HCT116 (cell line): ENCODE measurements around the gene SLC2A9. TPM values are rescaled to one million over a fixed set of nuclear protein-coding genes. Genes with fewer than 3 reads are reported as not detected.

ENCODE experiments used
- ATAC-seq: fragments of 200-7000 bp; cut with Tn5 transposase; 2 replicates; pipeline ENCODE4 v1.9.1; 2020; ENCODE audit warnings: mild to moderate bottlenecking, moderate library complexity
- BruUV-seq: library from RNA; stranded (reverse); fragments of 400-500 nt; replicated peaks from 2 replicates; lab custom pipeline; 2021; lab: Mats Ljungman, UMichigan
- CTCF ChIA-PET: fragments of 300-600 bp; sonication (Branson Sonifier 250); formaldehyde crosslinking; loops from one replicate; lab custom pipeline; 2021; ENCODE audit warnings: antibody characterized with exemption; lab: Charles Lee
- POLR2A ChIA-PET: fragments of 300-600, 350-600 bp; sonication (Branson Sonifier 250); formaldehyde crosslinking; loops from one replicate; lab custom pipeline; 2021; ENCODE audit warnings: antibody characterized with exemption; lab: Charles Lee
- RAD21 ChIA-PET, 2 experiments: fragments of 300-600 bp; sonication (Branson Sonifier 250); formaldehyde crosslinking; loops; one replicate each; lab custom pipeline; 2023; ENCODE audit warnings: low total read pairs in 2 of 2; ENCODE audit not compliant: uncharacterized antibody in 2 of 2, unreplicated experiment in 2 of 2, low non-redundant PET in 1 of 2; lab: Charles Lee
- DNase-seq: peaks from one replicate; pipeline ENCODE4 v3.0.0-alpha.2; 2010; ENCODE audit warnings: low read depth, low spot score
- H2AFZ ChIP-seq: fragments of 200-600 bp; shearing (Covaris generic), sonication (generic); 2 replicates; pipeline ENCODE4 v1.6.1; 2017; ENCODE audit warnings: low read depth, mixed run types, mixed read lengths, antibody characterized with exemption, low read length; ENCODE audit not compliant: poor library complexity, severe bottlenecking
- H3K27ac ChIP-seq: 2 replicates; pipeline ENCODE4 v1.5.1; 2012; ENCODE audit warnings: low read depth, low read length
- H3K27me3 ChIP-seq: fragments of 200-600 bp; sonication (generic); 2 replicates; pipeline ENCODE4 v1.6.1; 2016; ENCODE audit warnings: mixed run types, low read length, mixed read lengths; ENCODE audit not compliant: insufficient read depth
- H3K36me3 ChIP-seq, 2 experiments: fragments of 200-500 bp in 1 of 2; fragments of 200-600 bp in 1 of 2; sonication (Bioruptor generic) in 1 of 2; sonication (generic) in 1 of 2; 2 replicates each; pipeline versions ENCODE4 v1.5.1 to v1.6.1; 2014 to 2016; ENCODE audit warnings: low read length in 2 of 2, inconsistent platforms in 1 of 2, mixed read lengths in 1 of 2, mixed run types in 1 of 2; ENCODE audit not compliant: insufficient read depth in 2 of 2, control insufficient read depth in 1 of 2
- H3K4me1 ChIP-seq, 2 experiments: fragments of 200-600 bp in 1 of 2; sonication (generic) in 1 of 2; 2 replicates each; pipeline versions ENCODE4 v1.5.1 to v1.6.1; 2012 to 2017; ENCODE audit warnings: low read length in 2 of 2, inconsistent platforms in 1 of 2, mild to moderate bottlenecking in 1 of 2, mixed read lengths in 1 of 2, mixed run types in 1 of 2, moderate library complexity in 1 of 2; ENCODE audit not compliant: insufficient read depth in 2 of 2, control insufficient read depth in 1 of 2
- H3K4me2 ChIP-seq: fragments of 200-600 bp; sonication (generic); 2 replicates; pipeline ENCODE4 v1.6.1; 2017; ENCODE audit warnings: mixed run types, low read length, mixed read lengths
- H3K4me3 ChIP-seq, 2 experiments: fragments of 200-600 bp in 1 of 2; sonication (generic) in 1 of 2; replicated peaks in 1 of 2; 2 replicates each; pipeline ENCODE4 v1.5.1; 2011 to 2016; ENCODE audit warnings: low read length in 2 of 2, control low read depth in 1 of 2, low read depth in 1 of 2, mild to moderate bottlenecking in 1 of 2, mixed read lengths in 1 of 2, mixed run types in 1 of 2
- H3K79me2 ChIP-seq: fragments of 200-600 bp; sonication (generic); 2 replicates; pipeline ENCODE4 v1.6.1; 2017; ENCODE audit warnings: mild to moderate bottlenecking, mixed run types, low read length, moderate library complexity, mixed read lengths; ENCODE audit not compliant: insufficient read depth
- H3K9ac ChIP-seq: fragments of 200-600 bp; sonication (generic); 2 replicates; pipeline ENCODE4 v1.6.1; 2016; ENCODE audit warnings: low read length, mixed read lengths
- H3K9me2 ChIP-seq: fragments of 200-600 bp; sonication (generic), shearing (Covaris generic); 2 replicates; pipeline ENCODE4 v1.6.1; 2017; ENCODE audit warnings: mixed run types, mild to moderate bottlenecking, moderate library complexity; ENCODE audit not compliant: insufficient read depth
- H3K9me3 ChIP-seq, 2 experiments: fragments of 200-500 bp in 1 of 2; fragments of 200-600 bp in 1 of 2; sonication (Bioruptor generic) in 1 of 2; sonication (generic) in 1 of 2; 2 replicates each; pipeline ENCODE4 v1.6.1; 2014 to 2017; ENCODE audit warnings: low read length in 2 of 2, mixed read lengths in 2 of 2, inconsistent platforms in 1 of 2, low read depth in 1 of 2, mild to moderate bottlenecking in 1 of 2, mixed run types in 1 of 2, moderate library complexity in 1 of 2; ENCODE audit not compliant: control insufficient read depth in 1 of 2, insufficient read depth in 1 of 2
- H4K20me1 ChIP-seq: fragments of 200-600 bp; sonication (generic), shearing (Covaris generic); 2 replicates; pipeline ENCODE4 v1.6.1; 2017; ENCODE audit warnings: mixed run types, mild to moderate bottlenecking, moderate library complexity; ENCODE audit not compliant: insufficient read depth
- CEBPB ChIP-seq: IDR thresholded peaks from 2 replicates; pipeline ENCODE4 v1.6.1; 2012; ENCODE audit warnings: low read depth
- ELF1 ChIP-seq: IDR thresholded peaks from 2 replicates; pipeline ENCODE4 v1.6.1; 2012; ENCODE audit warnings: low read depth, borderline replicate concordance
- EZH2phosphoT487 ChIP-seq: fragments of 200-600 bp; IDR thresholded peaks from 2 replicates; pipeline ENCODE4 v1.6.1; 2018; ENCODE audit warnings: antibody characterized with exemption, borderline replicate concordance
- FOSL1 ChIP-seq: IDR thresholded peaks from 2 replicates; pipeline ENCODE4 v1.6.1; 2012; ENCODE audit warnings: low read depth
- POLR2AphosphoS5 ChIP-seq: IDR thresholded peaks from 2 replicates; pipeline ENCODE4 v1.6.1; 2011; ENCODE audit warnings: mild to moderate bottlenecking, low read depth, low read length, moderate library complexity
- RAD21 ChIP-seq: IDR thresholded peaks from 2 replicates; pipeline ENCODE4 v1.6.1; 2012; ENCODE audit warnings: low read depth, mild to moderate bottlenecking
- SIN3A ChIP-seq: IDR thresholded peaks from 2 replicates; pipeline ENCODE4 v1.6.1; 2012; ENCODE audit warnings: low read depth
- SP1 ChIP-seq: IDR thresholded peaks from 2 replicates; pipeline ENCODE4 v1.6.1; 2012; ENCODE audit warnings: low read depth
- SRF ChIP-seq: IDR thresholded peaks from 2 replicates; pipeline ENCODE4 v1.6.1; 2012; ENCODE audit warnings: low read depth
- TCF7L2 ChIP-seq: IDR thresholded peaks from 2 replicates; pipeline ENCODE4 v1.7.0; 2011; ENCODE audit warnings: borderline replicate concordance, inconsistent platforms; ENCODE audit not compliant: insufficient read depth, insufficient read length; ENCODE audit errors: extremely low read depth
- ZFX ChIP-seq: fragments of 450-650 bp; IDR thresholded peaks from 2 replicates; pipeline ENCODE4 v1.6.1; 2017
- ZNF274 ChIP-seq: fragments of 200-500 bp; sonication (Bioruptor generic); IDR thresholded peaks from 2 replicates; pipeline ENCODE4 v1.6.1; 2014; ENCODE audit warnings: mild to moderate bottlenecking, low read depth, low read length, inconsistent platforms
- intact Hi-C: fragments of 100-400 bp; cut with micrococcal nuclease; formaldehyde crosslinking; loops from 2 replicates; pipeline ENCODE4 v1.10.0; 2022
- total RNA-seq: library from RNA; stranded (reverse); gene quantifications from one replicate; pipeline ENCODE4 v1.2.1, GENCODE V29; 2021; ENCODE audit not compliant: unreplicated experiment
- TF ChIP-seq, protein P1 (sequence below), 3 experiments: fragments of 200-600 bp in 1 of 3; sonication (generic) in 1 of 3; IDR thresholded peaks in 2 of 3; conservative IDR thresholded peaks in 1 of 3; 2 replicates each; pipeline ENCODE4 v1.5.1; 2012 to 2017; ENCODE audit warnings: low read depth in 2 of 3, low read length in 2 of 3, antibody characterized with exemption in 1 of 3, borderline replicate concordance in 1 of 3, control low read depth in 1 of 3, mild to moderate bottlenecking in 1 of 3, mixed read lengths in 1 of 3, mixed run types in 1 of 3, moderate library complexity in 1 of 3; ENCODE audit not compliant: insufficient read depth in 1 of 3
- TF ChIP-seq, protein P2 (sequence below): IDR thresholded peaks from 2 replicates; pipeline ENCODE4 v1.6.1; 2012
- TF ChIP-seq, protein P3 (sequence below): IDR thresholded peaks from 2 replicates; pipeline ENCODE4 v1.6.1; 2011; ENCODE audit warnings: mild to moderate bottlenecking, low read length, moderate library complexity; ENCODE audit not compliant: insufficient replicate concordance; ENCODE audit errors: extremely low read depth

Gene SLC2A9
- total RNA-seq, 1 experiment from 2014 or later, result 2.2 TPM

DNA sequence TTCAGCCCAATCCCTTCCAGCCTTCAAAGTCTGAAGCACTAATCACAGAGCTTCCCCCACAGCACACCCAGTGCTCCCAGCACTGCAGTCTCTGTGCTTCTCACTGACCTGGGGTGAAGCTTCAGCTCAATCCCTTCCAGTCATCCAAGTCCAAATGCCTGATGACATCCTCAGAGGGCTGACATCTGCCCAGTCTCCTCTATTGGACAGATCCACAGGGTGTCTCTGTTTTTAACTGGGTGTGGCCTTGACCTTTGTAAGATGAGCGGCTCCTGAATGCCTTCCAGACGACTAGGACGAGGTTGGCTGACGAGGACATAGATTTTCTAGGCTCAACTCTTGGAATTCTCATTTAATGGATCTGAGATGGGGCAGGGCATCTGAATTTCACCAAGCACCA is 7.6 kb upstream of the SLC2A9 start:
- no TSS peak for BruUV-seq
- ATAC-seq, result peak; percentile 72
- no peaks in the 10 kb centered on the region for H3K79me2 ChIP-seq
- H3K4me1 ChIP-seq, result peaks cover 12 to 29% of the 10 kb centered on the region in 2 experiments
- CTCF ChIA-PET, result no interaction called here
- no peak overlapping the region for H3K9ac ChIP-seq
- intact Hi-C loops, result no loop called here
- TF ChIP-seq ZFX (no peak), SP1 (no peak), ELF1 (no peak), ZNF274 (no peak), POLR2AphosphoS5 (no peak), TCF7L2 (no peak), CEBPB (no peak), SIN3A (no peak), SRF (no peak), FOSL1 (no peak), RAD21 (no peak), EZH2phosphoT487 (no peak)
- TF ChIP-seq, protein P1, sequence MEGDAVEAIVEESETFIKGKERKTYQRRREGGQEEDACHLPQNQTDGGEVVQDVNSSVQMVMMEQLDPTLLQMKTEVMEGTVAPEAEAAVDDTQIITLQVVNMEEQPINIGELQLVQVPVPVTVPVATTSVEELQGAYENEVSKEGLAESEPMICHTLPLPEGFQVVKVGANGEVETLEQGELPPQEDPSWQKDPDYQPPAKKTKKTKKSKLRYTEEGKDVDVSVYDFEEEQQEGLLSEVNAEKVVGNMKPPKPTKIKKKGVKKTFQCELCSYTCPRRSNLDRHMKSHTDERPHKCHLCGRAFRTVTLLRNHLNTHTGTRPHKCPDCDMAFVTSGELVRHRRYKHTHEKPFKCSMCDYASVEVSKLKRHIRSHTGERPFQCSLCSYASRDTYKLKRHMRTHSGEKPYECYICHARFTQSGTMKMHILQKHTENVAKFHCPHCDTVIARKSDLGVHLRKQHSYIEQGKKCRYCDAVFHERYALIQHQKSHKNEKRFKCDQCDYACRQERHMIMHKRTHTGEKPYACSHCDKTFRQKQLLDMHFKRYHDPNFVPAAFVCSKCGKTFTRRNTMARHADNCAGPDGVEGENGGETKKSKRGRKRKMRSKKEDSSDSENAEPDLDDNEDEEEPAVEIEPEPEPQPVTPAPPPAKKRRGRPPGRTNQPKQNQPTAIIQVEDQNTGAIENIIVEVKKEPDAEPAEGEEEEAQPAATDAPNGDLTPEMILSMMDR (IDR thresholded peaks at IDR 0.05 in 2 of 3, conservative IDR thresholded peaks at IDR 0.05 in 1 of 3; ENCODE audit: borderline replicate concordance in 1 of 3, insufficient read depth in 1 of 3, low read depth in 2 of 3, low read length in 2 of 3), result no peak
- TF ChIP-seq, protein P2, sequence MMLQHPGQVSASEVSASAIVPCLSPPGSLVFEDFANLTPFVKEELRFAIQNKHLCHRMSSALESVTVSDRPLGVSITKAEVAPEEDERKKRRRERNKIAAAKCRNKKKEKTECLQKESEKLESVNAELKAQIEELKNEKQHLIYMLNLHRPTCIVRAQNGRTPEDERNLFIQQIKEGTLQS, result no peak
- TF ChIP-seq, protein P3, sequence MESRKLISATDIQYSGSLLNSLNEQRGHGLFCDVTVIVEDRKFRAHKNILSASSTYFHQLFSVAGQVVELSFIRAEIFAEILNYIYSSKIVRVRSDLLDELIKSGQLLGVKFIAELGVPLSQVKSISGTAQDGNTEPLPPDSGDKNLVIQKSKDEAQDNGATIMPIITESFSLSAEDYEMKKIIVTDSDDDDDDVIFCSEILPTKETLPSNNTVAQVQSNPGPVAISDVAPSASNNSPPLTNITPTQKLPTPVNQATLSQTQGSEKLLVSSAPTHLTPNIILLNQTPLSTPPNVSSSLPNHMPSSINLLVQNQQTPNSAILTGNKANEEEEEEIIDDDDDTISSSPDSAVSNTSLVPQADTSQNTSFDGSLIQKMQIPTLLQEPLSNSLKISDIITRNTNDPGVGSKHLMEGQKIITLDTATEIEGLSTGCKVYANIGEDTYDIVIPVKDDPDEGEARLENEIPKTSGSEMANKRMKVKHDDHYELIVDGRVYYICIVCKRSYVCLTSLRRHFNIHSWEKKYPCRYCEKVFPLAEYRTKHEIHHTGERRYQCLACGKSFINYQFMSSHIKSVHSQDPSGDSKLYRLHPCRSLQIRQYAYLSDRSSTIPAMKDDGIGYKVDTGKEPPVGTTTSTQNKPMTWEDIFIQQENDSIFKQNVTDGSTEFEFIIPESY, result no peak
- H3K9me2 ChIP-seq, result no peaks in the 10 kb centered on the region
- peak overlapping the region; percentile 53 for H3K4me2 ChIP-seq
- no peaks in the 10 kb centered on the region for H3K27me3 ChIP-seq
- H4K20me1 ChIP-seq, result no peaks in the 10 kb centered on the region
- RAD21 ChIA-PET, result no interaction called here
- H3K4me3 ChIP-seq, result no peak overlapping the region
- no peaks in the 10 kb centered on the region for H3K9me3 ChIP-seq
- POLR2A ChIA-PET, result no interaction called here
- DNase-seq, result no peak
- H3K36me3 ChIP-seq, result no peaks in the 10 kb centered on the region
- no peak overlapping the region for H3K27ac ChIP-seq
- H2AFZ ChIP-seq, result no peak overlapping the region
